GM21526 (cell line): ENCODE measurements around the gene CLEC16A.
A peak's percentile ranks its signal among the peaks of the same experiment; 100 is the strongest.
"Not testable (repeated sequence)": the region's sequence is repeated elsewhere in the genome, so short reads cannot be mapped to it uniquely, and the experiment has no call there.

Source experiments
- ATAC-seq: cut with Tn5 transposase; IDR thresholded peaks from one replicate; pipeline ENCODE4 v1.9.1; 2021; ENCODE audit warnings: moderate library complexity; ENCODE audit not compliant: unreplicated experiment, low FRiP score

Gene CLEC16A

GRCh38 chr16:10965440-10966061 lies 21.2 kb downstream of the CLEC16A start:
- ATAC-seq, result no peak

DNA sequence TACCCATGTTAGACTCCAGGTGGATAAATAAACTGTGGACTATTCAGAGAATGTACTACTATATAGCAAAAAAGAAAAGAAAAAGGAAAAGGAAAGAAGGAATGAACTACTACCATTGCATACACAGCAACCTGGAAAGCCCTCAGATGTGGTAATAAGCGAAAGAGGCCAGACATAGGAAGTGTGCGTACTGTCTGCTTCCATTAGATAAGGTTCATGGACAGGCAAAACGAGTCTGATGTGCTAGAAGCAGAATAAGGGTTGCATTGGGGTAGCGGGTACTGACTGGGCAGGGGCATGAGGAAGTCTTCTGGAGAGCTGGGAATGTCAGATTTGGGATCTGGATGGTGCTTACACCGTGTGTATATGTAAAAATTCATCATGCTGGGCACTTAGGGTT lies 21.8 kb downstream of the CLEC16A start:
- ATAC-seq, result no peak

GRCh38 chr16:10966559-10966958 lies 22.2 kb downstream of the CLEC16A start:
- ATAC-seq, result not testable (repeated sequence)

DNA sequence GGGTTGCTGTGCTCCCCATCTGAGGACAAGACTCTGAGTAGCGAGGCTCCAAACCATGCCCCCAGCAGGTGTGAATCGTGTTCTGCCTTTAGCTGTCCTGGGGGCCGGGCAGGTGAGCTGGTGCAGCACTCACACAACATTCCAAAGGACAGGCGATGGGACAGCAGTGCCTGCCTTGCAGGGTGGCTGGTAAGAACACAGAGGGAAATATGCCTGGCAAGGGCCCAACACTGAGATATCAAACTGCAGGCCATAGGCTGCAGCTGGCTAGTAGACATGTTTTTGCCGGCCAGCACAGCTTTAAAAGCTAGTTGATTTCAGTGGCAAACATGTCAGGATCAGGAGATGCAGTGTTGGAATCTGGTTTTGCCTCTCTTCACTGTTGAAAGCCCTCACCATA lies 23.6 kb downstream of the CLEC16A start:
- ATAC-seq, result no peak

DNA sequence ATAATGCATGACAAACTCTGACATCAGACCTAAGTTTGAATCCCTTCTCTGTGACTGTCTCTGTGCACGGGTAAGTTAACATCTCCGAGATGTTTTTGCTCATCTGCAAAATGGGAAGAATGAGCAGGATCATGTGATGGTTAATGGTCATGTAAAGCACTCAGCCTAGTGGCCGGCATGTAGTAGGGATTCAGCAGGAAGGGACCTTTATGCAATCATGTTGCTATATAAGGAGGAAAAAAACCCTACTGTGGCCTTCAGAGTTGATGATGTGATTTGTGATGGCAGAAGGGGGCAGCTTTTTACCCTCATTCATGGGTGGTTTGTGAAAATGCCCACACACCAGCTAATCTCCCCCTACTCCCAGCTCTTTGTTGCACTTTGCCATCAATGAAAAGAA lies 24.1 kb downstream of the CLEC16A start:
- no peak for ATAC-seq

DNA sequence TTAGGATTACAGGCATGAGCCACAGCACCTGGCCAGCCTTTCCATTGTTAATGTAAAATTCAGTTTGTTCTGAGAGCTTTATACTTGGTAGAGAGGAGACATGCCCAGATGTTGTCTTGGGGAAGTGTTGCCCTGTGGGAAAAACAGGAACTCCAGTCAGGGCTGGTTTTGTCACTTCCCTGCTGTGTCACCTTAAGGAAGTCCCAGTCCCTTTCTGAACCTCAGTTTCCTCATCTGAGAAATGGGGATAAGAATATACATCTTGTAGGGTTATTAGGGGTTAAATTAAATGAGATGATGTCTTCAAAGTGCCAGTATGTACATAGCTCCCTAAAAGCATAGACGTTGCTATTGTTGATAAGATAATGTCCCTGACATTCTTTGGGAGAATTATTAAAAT lies 25.3 kb downstream of the CLEC16A start:
- ATAC-seq, result no peak

DNA sequence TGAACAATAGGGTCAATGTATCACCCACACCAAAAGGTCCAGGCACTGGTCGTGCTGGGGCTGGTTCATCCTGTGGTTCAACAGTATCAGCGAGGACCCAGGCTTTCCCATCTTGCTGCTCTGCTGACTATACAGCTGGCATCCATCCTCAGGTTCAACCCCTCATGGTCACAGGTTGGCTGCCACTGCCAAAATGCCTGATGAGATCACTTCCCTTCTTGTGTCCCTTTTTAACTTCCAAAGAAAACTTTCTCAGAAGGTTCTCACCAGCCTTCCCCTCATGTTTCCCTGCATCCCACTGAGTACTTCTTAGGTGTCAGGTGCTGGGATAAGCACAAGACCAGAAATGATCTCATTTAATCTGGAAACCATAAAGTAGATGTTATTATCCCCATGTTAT lies 25.7 kb downstream of the CLEC16A start:
- ATAC-seq, result no peak

GRCh38 chr16:10971560-10971961 lies 27.2 kb downstream of the CLEC16A start:
- no peak for ATAC-seq

- ATAC-seq, result no peak
Measured at GRCh38 chr16:10972108-10972818, 27.9 kb downstream of the CLEC16A start.

GRCh38 chr16:10972819-10973464 lies 28.6 kb downstream of the CLEC16A start:
- no peak for ATAC-seq

DNA sequence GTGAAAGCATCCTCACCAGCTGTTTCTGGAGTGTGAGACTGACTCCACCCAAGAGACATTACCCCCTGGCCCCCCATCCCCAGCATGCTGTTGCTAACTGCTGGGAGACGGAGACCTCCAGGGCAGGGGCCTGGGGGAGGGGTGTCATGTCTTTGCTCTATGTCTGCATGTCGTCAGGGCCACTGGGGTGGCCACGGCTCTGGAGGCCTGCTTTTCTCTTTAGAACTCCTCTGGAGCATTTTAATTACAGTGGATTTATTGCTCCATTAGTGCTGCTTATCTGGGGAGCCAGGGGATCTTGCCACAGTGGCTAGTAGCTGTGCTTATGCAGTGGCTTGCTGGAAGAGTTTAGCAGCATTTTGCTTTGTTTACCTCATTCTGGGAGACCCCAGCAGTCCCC lies 32.3 kb downstream of the CLEC16A start:
- ATAC-seq, result no peak

DNA sequence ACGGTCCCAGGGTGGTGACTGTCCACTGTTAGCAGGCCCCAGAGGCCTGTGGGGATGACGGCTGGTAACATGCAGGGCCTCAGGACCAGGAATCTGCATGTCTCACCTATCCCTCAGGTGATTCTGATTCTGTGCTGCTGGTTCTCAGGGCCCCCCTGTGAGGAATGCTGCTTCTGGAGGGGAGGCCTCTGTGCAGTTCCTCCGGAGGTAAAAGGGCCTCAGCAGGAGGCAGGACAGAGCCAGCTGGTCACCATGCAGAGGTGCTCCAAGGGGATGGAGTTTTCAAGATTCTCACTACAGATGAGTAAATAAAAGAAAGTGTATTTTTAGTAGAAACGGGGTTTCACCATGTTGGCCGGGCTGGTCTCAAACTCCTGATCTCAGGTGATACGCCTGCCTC lies 33.8 kb downstream of the CLEC16A start:
- ATAC-seq, result no peak

- no peak for ATAC-seq
Measured at GRCh38 chr16:10978871-10979446, 34.6 kb downstream of the CLEC16A start.

- ATAC-seq, result no peak
Measured at GRCh38 chr16:10979717-10980601, 35.6 kb downstream of the CLEC16A start.

DNA sequence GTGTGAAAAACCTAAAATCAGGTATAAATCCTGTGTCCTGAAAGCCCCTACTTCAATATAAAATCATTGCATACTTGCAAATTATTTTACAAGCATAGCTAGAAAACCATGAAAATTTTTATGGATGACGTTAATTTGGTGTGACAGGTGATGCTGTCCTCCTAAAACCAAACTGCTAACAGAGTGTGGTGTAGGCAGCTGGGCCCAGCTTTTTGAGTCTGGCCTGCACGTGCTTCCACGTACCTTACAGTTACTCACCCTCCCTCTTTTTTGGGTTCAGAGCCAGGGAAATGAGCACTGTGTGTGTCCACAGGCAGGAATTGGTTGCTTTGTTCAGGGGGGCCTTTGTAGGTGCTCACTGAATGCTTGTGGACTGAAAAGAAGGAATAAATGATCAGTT lies 36.4 kb downstream of the CLEC16A start:
- no peak for ATAC-seq

- peak; percentile 68 for ATAC-seq
Measured at GRCh38 chr16:10981697-10982216, 37.4 kb downstream of the CLEC16A start.

DNA sequence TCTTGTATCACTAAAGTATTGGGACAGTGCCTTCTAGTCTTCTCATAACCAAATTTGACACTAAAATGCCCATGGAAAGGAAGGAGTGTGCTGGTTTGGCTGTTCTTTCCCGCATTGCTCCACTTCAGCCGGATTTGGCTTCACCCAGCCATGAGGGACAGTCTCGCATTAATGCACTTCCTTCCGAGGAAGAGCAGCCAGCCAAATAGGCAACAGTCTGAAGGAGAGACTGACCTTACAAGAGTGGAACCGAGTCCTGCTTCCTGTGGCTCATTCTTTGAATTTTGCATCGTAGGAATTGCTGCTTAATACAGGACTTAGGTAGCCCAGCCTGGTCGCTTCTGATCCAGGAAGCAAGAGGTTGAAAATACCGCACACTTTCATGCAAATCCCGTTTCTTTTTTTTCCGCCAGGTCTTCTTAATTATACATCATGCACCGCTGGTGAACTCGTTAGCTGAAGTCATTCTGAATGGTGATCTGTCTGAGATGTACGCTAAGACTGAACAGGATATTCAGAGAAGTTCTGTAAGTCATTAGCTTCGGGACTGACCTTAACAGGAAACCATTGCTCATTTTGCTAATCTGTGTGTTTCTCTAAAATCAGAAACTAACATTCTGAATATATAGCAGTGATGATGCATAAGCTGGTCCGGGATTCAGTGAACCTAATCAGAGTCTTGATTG lies 38.2 kb downstream of the CLEC16A start:
- no peak for ATAC-seq

DNA sequence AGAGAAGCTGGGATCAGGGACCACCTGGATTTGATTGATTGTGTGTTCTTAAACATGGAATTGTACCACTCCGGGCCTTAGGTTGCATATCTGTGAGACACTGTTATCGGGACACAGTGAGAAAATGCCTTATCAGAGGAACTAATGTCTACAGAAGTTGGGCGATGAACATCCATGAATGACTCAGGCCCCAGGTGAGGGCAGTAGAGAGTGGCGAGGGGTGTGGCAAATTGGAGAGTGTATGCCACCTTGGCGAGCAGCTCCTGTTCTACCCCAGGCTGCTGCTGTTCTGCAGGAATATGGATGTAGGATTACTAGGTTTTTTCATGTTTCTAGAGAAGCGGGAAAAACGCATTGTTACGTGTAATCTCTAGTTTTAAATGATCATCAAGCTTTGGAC lies 38.8 kb downstream of the CLEC16A start:
- ATAC-seq, result no peak

GRCh38 chr16:10984509-10984908 lies 40.1 kb downstream of the CLEC16A start:
- ATAC-seq, result no peak
